Retina (tissue), 1 donor: ENCODE results near the gene C2orf68.
"Not testable (repeated sequence)": the region's sequence is repeated elsewhere in the genome, so short reads cannot be mapped to it uniquely, and the experiment has no call there.

Experiments
- DNase-seq: peaks from one replicate; pipeline ENCODE4 v3.0.0-alpha.2; 2016

The C2orf68 gene

DNA sequence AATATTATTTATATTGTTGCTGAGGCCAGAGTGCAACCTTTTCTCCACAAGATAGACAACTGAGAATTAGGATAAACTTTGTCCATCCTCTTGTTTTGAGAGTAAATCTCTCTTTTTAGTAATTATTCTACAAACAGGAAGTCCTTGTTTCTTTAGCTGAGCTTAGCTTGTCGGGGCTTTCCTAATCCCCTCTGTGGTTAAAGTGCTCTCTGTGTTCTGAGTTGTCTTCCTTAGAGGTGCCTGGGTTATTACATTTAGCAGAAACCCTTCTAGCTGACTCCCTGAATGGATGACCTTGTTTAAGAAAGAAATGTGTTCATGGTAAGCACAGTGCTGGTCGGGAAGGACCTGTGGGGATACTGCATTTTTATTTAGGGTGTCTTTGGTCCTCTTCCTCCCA is 16.8 kb upstream of the C2orf68 start:
- no peak for DNase-seq

DNA sequence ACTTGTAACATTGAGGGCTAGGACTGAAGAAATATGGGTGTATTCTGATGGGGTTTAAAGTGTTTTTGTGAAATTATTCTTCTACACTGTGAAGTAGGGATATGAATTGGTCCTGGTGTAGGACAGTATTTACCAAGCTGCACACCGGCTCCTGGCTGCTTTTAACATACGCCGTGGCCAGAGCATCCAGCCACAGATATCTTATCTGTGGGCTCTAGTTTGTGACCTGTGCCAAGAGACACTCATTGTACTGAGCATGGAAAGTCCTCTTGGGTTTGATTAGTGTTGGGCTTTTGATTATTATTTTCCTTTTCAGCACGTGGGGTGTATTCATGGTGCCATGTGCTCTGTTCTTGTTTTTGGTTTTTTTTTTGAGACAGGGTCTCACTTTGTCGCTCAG is 12.1 kb upstream of the C2orf68 start:
- no peak for DNase-seq

DNA sequence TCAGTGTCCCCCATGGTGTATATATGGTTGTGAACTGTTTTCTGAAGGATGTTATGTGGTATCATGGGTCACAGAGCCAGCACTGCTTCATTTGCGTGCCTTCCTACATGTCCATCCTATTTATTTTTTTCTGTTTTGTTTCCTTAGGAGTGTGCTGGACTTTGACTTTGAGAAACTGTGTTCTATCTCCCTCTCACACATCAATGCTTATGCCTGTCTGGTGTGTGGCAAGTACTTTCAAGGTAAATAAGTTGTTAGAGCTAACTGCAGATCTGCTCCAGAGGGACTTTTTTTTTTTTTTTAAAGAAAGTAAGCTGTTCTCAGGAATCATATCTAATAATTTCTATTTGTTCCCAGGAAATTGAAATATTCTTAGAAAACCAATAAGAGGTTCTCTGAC is 9.5 kb upstream of the C2orf68 start:
- no peak for DNase-seq

DNA sequence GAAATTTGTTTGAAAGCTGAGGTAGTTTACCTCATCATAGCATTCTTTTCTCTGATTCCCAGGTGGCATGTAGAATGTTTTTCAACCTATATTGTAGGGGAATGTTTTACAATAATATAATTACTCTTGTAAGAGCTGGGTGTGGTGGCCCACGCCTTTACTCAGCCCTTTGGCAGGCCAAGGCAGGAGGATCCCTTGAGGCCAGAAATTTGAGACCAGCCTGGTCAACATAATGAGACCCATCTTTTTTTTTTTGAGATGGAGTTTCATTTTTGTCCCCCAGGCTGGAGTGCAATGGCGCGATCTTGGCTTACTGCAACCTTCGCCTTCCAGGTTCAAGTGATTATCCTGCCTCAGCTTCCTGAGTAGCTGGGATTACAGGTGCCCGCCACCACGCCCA is 7.8 kb upstream of the C2orf68 start:
- DNase-seq, result no peak

DNA sequence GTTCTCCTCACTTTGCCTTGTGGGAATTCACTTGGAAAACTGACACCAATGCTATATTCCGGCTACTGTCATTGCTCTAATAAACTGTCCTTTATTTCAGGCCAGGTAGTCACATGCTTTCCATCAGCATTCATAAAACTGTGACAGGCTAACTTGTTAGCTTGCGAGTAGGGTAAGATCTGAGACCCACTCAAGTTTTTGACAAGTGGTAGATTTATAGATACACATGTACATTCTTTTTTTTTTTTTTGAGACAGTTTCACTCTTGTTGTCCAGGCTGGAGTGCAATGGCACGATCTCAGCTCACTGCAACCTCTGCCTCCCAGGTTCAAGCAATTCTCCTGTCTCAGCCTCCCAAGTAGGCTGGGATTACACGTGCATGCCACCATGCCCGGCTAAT is 5.9 kb upstream of the C2orf68 start:
- DNase-seq, result not testable (repeated sequence)

DNA sequence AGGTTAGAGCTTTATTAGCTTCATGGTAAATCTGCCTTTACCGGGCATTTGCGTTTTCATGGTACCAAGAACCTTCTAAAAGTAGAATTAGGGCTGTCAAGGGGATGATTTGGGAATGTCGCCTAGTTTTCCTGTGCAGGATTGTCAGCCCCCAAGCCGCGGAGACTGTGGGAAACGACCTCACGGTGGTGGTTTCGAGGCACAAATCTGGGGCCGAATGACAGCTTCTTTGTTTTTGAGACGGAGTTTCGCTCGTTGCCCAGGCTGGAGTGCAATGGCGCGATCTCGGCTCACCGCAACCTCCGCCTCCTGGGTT is 3.5 kb upstream of the C2orf68 start:
- DNase-seq, result no peak

DNA sequence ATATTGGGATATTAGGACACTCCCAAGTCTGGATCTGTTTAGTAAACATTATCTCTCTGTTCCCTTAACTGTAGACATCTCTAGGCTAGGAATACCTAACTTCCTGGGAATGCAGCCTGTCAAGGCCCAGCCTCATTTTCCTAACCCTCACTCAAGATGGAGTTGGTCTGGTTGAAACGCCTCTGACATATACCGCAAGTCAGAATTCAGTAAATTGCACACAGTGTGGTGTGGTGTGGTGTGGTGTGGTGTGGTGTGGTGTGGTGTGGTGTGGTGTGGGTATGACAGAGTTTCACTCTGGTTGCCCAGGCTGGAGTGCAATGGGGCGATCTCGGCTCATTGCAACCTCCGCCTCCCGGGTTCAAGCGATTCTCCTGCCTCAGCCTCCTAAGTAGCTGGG is 2.9 kb upstream of the C2orf68 start:
- DNase-seq, result not testable (repeated sequence)

DNA sequence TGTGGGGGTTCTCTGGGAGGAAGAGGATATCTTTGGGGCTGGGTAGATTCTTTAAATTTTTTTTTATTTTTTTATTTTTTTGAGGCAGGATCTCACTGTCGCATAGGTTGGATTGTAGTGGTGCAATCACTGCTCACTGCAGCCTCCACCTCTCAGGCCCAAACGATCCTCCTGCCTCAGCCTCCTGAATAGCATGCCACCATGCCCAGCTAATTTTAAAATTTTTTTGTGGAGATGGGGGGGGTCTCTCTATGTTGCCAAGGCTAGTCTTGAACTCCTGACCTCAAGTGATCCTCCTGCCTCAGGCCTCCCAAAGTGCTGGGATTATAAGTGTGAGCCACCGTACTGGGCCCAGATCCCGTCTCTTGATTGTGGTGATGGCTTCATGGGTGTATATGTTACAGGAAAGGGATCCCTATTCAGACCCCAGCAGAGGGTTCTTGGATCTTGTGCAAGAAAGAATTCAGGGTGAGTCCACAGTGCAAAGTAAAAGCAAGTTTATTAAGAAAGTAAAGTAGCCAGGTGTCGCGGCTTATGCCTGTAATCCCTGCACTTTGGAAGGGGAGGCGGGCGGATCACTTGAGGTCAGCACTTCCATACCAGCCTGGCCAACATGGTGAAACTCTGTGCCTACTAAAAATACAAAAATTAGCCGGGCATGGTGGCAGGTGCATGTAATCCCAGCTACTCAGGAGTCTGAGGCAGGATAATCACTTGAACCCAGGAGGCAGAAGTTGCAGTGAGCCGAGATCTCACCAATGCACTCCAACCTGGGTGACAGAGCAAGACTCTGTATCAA is 2.0 kb upstream of the C2orf68 start:
- DNase-seq, result no peak

DNA sequence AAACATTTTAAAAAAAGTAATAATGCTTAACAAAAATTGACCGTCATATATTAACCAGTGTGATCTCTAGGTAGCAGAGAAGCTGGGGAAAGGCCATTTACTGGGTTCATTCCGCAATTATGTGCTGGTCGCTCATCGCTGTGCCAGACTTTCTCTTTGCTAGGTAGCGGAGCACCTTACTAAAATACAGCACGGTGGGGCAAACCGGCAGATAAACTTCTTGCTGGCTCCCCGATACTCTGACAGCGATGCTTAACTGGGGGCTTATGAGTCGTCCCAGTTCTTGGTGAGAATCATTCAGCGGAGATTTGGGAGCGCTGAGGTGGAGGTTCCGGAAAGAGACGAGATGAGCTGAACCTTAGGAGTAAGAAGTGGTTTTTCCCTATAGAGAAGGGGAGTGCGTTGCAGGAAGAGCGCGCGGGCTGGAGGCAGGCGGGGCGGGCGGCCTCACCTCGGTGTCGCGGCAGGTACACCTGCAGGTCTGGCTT is 605 bp downstream of the C2orf68 start:
- no peak for DNase-seq

DNA sequence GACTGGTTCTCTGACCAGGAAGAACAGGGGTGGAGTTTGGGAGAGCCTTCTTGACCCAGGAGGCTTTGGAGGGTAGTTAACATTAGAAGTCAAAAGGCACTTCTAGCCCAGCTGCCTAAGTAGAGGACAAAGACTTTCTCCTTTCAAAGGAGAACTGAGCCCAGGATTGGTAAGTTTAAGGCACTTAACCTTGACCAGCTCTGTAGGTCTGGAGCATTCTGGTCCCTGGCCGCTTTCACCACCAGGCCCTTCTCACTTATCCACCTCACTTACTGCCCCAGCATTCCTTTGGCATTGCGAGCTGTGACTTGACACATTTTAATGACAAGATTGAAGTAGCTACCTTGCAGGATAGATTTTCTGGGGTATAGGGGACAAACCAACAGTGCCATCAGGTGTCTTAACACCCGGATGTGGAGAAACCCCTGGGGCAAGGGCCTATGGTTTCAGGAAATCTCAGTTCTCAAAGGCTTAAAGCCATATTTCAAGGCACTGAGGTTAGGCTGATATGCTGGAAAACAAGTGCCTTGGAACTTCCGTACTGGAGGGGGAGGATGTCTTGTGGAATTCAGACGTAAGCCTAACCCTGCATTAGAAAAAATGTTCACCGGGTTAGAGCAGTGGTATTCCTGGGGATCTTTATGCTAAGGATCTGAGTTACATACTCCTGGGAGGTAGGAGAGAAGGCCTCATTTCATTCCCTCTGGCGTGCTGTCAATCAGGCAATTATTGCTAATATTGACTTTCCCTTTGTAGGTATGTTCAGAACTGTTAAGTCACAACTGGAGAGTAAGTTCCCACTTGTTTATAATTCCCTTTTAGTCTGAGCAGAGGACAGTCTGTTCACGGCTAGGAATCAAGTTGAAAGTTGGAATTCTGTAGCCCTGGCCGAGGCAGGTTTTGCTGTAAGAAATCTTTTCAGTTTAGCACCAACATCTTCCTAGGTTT is 4.3 kb downstream of the C2orf68 start:
- no peak for DNase-seq

DNA sequence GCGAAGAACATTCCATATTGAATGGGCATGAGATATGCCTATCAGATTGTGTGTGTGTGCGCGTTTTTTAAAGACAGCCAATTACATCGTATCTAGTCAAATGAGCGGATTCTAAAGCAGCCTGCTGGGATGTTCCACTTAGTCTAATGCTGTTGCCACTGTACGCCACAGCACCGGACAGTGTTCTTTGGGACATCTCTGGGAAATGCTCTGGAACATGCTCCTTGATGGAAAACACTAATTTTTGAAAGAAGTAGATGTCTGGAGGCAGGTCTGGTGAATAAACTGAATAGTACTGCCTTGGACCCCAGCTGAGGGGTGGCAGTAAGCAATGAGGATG is 5.8 kb downstream of the C2orf68 start:
- DNase-seq, result no peak

DNA sequence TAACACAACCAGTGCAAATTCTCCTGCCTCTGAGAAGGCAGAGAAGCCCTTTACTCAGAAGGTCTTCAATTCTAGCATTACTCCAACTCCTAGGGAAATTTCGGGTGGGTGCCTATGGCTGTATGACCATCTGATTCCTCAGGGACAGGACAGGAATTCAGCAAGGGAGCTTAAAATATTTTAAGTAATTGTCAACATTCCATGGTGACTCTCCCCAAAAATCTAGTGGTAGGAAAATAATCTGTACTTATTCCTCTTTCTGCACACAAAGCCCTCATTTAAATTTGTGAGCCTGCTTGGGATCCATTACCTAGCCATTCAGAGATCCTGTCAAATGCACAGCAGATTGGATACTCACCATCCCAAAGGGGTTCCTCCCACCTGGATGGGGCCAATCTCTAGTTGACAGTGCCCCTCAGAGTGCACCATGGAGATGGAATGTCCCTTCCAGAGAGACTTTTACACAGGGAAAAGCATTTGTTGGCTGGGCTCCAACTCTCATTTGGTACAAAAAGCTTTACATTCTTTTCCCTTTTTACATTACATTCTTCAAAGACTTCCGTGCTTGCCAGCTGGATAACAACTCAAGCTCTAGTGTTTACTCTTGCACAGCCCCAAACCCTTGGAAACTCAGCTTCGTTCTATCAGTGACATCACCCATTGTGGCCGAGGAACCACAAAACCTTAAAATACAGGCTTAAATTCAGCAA is 6.3 kb downstream of the C2orf68 start:
- DNase-seq, result no peak

DNA sequence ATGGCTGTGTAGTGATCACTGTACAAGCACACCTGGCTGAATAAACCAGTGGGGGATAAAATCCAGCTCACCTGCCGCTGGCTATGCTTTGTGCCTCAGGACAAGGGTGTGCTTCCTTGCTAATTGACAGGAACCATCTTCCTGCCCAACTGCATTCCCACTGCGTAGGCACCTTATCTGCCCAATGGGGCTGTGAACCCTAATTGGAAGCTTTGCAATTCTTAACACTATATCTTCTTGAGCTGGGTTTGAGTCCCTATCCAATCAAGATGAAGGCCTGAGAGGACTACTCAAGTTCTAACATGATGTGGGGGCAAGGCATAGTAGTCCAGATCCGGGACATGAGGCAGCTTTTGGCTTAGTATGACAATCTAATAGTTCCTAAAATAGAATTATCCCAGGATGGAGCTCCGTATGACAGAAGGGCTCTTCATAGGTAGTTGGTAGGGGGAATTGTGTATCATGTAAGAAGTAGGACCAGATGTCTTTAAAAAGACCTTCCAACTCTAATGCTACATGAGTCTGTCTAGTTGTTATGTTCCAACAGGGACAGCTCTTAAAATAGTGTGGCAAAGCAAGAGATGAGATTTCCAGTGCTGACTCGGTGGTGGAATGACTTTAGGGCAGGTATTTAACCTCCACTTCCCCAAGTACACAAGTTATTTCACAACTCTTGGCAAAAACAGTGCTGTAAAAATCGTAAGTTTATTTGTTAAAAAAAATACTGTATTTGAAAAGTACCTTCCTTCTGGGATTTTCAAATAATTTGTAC is 7.1 kb downstream of the C2orf68 start:
- no peak for DNase-seq

DNA sequence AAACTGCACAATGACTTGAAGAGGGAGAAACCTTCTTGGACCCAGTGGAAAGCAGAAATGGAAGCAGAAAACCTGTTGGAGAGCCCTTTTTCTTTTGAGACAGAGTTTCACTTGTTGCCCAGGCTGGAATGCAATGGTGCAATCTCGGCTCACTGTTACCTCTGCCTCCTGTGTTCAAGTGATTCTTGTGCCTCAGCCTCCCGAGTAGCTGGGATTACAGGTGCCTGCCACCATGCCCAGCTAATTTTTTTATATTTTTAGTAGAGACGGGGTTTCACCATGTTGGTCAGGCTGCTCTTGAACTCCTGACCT is 7.8 kb downstream of the C2orf68 start:
- not testable (repeated sequence) for DNase-seq

DNA sequence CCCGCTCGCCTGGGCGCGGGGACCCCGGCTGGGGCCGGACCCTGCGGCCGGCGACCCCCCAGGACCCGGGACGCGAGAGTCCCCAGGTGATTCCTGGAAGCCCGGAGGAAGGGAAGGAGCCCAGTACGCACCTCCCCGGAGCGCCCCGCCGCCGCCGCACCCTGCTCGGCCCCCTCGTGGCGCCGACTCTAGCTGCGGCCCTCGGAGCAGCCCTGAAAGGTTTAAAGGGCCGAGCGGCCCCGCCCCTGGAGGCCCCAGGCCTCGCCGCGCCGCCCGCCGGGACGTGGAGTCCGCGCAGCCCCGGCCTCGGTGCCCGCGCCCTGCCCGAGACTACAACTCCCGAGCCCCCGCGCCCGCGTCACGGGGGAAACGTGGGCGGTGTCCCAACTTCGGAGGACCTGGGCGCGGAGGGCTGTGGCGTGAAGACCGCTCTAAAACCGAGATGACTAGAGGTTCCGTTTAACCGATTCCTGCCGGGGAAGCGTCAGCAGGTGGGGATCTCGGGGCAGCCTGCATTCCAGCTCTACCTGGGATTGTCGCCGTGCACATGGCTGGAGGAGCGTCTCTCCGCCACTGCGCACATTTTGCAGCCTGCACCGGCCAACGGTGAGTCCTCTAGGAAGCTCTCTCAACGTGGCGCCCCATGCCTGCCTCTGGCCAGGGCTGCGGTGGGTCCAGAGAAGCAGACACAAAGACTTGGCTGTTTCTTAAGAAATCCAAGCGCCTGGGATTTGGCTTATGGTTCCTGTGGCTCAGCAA is 9.2 kb downstream of the C2orf68 start, which contains the start of gene TMEM150A:
Gene TMEM150A, minus strand, starts transcription at position 223 of the 759 bp plus-strand sequence. CDS start 750 bp downstream, outside the sequence.
- DNase-seq, result peak; percentile 92

DNA sequence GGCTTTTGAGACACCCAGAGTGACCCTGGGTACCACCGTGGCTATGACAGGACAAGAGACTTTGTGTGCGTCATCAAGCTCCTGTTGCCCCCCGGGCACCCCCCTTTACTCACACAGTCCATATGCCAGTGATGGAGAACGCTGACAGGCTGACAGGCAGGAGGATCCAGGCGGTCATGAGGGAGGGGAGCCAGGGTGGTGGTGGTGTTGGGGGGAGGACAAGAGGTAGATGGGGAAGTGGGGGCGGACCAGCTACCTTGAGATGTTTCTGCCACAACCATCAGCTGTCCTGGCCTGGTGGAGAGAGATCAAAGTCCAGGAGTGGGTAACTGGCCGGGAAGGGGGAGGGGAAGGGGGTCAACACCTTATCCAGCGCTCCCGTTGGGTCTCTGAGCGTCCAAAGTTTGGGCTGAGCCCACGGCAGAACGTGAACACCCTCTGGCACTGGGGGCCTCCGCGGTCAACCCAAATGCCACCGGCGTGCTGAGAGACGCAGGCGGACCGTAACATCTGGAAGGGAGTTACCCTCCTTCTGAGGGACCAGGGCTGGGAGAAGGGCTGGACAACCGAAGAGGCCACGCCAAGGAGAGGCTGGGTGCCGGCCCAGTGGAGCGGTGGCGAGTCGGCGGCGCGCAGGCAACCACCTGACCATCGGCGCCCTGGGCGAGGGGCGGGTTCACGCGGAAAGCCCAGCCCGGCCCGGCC is 9.9 kb downstream of the C2orf68 start:
- no peak for DNase-seq

DNA sequence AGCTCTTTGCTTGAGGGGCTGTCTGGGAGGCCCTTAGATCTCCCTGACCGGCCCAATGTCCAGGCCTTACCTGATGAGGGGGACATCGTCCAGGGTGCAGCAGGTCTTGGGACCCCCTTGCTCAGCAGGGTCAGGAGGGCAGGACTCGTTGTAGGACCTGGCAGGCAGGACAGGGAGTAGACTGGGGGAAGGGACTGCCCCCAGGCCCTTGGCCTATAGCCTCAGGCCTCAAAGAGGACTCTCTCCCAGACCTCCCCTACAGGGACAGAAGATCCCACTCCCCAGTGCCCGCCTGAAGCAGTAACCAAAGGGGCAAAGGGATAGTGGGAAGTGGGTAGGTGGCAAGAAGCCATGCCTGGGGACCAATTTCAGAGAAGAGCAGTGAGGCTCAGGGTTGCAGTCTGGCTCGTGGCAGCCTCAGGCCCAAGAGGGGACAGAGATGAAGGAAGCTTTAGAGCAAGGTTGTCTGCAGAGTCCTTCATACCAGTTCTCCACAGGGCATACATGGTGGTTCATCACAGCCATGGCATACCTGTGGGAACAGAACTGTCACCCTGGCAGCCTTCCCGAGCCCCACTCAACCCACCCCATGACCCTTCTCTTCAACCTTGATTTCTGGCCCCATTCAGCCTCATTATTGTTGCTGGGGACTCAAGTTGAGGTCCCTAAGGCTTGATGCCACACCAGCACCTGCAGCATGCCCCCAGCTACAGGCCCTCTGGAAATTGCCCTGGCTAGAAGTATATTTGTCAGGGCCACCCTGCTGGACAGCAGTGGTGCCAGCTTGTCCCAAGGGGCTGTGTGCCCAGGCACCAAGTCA is 10.7 kb downstream of the C2orf68 start:
- DNase-seq, result no peak

DNA sequence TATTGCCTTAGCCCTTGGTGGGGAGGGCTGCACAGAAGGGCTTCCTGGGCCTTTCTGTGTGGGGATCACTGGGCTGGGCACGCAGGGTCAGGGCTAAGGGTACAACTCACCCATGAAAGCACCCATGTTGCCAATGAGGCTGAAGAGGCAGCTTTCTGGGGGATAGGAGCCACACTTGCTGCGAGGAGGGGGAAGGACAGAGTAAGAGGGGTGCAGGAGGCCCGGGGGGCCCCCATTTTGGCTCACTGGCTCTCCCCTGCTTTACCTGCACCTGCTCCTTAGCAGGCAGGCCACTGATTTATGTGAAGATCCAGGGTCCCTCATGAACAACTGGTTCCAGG is 11.7 kb downstream of the C2orf68 start:
- DNase-seq, result no peak

DNA sequence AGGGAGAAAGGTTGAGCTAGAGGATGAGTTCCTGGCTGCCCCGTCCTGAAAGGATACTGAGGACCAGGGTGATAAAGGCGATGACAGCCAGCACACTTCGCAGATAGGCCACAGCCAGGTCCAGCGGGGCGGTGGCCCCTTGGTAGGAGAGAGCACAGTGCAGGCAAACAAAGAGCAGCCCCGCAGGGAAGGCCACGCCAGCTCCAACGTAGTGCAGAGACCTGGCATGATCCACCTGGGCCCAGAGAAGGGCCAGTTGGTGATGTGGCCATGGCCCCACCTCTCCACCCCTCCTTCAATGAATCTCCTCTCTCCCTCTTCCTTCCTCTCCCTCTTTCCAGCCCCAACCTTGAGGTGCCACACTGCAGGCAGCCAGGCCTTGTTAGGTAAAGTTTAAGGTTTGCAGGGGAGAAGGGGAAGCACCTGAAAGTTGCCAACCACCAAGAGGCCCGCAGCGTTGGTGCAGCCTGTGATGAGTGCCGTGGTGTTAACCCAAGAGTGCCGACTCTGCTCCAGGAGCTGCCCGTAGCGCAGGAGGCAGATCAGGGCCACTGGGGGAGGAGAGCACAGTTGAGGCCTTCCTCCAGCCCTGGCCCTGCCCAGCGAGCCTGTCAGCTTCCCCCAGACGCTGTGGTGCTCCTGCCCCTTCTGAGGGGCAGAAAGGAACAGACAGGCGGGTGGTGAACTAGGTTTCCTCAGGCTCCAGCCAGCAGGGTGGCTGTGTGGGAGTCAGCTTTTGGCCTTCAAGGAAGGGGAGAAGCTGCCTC is 12.2 kb downstream of the C2orf68 start:
- no peak for DNase-seq
